NCI-H187 treated with DMSO at 0.1 percent for 48 hours (cell line): ENCODE measurements around the gene FAM168A.

Source experiments
- DNase-seq: peaks from one replicate; lab custom pipeline; 2025; lab: John Stamatoyannopoulos, UW

FAM168A gene

DNA sequence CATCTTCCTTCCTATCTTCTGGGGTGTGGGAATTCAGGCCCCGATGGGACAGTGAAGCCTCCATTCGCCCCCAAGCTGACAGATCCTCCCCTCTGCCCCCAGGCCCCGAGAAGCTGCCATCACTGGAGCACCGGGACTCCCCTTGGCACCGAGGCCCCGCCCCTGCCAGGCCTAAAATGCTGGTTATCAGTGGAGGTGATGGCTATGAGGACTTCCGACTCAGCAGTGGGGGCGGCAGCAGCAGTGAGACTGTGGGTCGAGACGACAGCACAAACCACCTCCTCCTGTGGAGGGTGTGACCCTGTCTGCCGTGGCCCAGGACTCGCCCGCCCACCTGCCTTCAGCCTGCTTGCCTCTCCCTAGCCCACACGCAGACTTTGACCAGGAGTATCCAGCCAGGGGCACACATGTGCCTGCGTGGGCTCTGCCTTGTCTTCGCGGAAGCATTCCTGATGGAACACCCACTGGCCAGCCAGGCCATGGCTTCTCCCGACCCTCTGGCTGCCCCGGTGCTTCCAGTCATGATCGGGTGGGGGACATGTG, 230.4 kb downstream of the FAM168A start:
- no peak for DNase-seq

DNA sequence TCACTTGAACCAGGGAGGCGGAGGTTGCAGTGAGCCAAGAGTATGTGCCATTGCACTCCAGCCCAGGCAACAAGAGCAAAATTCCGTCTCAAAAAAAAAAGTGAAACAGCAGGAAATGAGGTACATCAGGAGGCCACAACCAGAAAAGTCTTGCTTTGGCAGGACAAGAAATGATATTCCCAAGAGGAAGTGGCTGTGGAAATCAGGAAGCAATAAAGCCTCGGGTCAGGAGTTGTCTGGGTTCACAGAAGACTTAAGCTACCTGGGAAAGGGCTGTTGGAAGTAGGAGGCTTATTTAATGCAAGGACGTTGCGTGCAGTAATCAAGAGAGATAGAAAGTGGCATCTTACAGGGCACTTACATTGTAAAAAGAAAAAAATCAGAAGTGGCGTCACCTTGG, 231.0 kb downstream of the FAM168A start:
- no peak for DNase-seq

DNA sequence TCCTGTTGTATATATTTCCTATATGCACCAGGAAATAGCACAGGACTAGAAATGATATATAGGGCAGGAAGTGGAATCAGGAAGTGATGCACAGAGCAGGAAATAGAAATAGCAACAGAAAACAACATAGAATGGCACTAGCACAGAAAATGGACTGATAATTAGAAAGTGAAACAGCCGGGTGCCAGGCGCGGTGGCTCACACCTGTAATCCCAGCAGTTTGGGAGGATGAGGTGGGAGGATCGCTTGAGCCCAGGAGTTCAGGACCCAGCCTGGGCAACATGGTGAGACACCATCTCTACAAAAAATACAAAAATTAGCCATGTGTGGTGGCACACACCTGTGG, 231.7 kb downstream of the FAM168A start:
- no peak for DNase-seq

DNA sequence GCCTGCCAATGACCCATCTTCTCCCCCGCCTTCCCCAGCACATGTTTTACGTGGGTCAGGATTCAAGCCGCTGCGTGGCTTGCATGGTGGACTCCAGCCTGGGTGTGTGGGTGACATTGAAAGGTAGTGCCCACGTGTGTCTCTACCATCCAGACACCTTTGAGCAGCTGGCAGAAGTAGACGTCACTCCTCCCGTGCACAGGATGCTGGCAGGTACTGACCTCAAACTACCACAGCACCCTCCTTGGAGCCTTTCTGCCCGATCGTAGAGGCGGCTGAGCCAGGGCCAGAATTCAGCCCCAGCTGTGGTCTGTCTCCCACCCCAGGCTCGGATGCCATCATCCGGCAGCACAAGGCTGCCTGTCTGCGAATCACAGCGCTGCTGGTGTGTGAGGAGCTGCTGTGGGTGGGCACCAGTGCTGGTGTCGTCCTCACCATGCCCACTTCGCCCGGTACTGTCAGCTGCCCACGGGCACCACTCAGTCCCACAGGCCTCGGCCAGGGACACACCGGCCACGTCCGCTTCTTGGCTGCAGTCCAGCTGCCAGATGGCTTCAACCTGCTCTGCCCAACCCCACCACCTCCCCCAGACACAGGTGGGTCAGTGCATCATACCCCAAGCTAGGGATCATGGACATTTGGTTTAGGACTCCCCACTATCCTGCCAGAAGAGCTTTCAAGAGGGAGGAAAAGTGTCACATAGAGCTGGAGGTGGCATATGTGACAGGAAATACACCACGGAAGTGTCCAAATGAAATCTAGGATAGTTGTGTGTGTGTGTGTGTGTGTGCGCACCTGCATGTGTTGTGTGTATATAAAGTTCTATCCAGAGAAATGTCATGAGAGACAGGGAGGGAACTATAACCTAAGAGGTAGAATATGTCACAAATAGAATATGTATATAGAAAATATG, 232.3 kb downstream of the FAM168A start:
- DNase-seq: no peak

DNA sequence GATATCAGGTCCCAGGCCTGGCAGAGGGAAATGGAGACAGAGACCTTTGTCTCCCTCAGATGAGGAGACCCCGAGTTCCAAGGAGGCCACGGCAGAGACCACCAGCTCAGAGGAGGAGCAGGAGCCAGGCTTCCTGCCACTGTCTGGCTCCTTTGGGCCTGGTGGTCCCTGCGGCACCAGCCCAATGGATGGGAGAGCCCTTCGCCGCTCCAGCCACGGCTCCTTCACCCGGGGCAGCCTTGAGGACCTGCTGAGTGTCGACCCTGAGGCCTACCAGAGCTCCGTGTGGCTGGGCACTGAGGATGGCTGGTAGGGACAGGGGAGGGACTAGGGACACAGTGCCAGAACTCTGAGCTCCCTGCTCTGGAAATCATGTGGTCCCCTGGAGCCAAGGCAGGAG, 234.8 kb downstream of the FAM168A start:
- no peak for DNase-seq

DNA sequence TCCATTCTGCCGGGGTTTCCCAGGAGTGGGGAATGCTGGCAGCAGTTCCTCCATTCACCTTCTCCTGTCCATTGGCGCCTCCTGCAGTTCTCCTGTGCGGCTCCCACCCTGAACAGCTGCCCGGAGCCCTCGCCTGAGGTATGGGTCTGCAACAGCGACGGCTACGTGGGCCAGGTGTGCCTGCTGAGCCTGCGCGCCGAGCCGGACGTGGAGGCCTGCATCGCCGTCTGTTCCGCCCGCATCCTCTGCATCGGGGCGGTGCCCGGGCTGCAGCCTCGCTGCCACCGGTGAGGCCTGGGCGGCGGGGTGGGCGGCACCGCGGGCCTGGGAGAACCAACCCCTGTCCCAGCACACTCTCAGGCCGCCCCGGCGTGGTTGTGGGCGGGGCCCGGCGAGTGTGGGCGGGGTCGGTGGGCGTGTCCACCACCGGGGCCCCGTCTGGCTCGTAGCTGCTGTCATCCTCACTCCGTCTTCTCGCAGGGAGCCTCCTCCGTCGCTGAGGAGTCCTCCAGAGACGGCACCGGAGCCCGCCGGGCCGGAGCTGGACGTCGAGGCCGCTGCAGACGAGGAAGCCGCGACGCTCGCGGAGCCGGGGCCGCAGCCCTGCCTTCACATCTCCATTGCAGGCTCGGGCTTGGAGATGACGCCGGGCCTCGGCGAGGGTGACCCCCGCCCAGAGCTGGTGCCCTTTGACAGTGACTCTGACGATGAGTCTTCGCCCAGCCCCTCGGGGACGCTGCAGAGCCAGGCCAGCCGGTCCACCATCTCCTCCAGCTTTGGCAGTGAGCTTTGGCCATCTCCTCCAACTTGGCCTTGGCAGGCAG, 235.7 kb downstream of the FAM168A start:
- DNase-seq: no peak

DNA sequence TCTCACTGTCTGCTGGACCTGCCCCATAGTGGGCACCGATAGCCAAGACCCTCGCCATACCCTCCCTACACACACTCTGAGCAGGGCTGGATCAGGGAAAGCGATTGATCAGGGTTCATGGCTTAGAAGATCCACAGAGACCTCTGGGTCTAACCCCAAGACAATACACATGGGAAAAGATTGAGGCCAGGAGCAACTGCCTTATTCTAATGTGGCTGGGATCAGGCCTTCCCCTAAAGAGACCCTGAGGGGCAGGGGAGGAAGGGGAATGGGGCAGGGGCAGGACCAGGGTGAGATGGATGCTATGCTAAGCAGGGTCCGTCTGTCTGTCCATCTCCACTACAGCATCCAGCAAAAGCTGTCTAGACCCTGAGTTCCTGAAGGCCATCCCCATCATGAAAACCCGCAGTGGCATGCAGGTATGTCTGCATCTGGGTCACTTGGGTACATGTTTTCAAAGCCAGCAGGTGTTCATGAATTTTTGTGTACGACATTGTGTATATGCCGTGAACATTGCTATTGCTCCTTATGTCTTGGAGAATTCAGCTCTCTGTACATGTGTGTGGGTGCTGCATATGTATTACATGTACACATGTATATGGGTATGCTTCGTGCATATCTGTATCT, 237.1 kb downstream of the FAM168A start:
- DNase-seq: no peak

DNA sequence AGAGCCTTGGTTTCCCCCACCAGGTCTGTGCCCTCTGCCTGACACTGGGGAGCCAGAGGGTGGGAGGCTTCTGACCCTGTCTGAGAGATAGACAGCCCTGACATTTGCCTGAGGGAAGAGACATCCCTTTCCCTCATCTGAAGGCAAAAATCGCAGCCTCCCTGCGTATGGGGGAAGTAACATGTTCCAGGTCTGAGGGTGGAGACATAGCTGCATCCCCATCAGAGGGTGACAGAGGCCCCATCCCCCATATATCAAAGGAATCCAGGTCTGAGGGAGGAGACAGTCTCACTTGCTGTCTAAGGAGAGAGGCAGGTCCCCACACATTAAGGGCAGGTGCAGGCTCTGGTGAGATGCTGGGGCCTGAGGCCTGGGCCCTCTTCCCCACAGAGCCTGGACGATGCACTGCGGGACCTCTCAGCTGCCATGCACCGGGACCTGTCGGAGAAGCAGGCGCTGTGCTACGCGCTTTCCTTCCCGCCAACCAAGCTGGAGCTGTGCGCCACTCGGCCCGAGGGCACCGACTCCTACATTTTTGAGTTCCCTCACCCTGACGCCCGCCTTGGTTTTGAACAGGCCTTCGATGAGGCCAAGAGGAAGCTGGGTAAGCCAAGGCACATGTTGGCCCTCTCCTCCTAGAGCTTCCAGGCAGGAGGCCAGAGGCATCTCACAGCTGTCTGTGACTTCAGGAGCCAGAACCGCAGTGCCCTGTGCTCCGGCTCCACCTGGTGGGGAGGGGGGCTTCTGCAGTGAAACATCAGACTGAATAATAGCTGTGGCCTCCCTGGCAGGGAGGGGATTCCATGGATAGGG, 237.8 kb downstream of the FAM168A start:
- DNase-seq: no peak

DNA sequence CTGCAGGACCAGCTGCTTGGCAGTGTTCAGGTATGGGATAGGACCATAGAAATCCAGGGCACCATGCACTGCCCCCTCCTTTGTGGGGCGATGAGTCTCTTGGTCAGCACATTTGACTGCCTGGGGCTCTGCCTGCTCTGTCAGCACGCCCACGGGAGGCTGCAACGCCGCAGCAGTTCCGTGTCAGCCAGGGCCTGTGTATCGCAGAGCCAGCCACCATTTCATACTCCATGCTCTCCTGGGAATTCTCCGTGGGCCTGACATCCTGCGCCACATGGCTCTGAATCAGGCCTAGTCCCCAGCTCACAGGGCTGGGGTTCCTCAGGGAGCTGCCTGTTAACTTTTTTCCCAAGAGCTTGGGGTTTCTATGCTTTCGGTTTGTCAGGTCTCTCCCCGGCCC, 238.6 kb downstream of the FAM168A start:
- DNase-seq: no peak

DNA sequence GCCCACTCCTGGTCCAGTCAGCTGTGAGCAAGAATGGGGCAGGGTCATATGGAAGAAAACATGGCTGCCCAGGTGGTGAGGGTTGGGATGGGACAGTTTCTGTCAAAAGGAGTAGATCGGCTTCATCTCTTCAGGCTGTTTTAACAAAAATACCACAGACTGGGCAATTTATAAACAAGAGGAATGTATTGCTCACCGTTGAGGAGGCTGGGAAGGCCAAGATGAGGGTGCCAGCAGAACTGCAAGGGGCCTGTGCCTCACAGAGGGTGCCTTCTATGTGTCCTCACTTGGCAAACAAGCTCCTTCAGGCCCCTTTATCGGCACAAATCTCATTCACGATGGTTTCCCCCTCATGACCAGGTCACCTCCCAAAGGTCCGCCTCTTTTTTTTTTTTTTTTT, 239.8 kb downstream of the FAM168A start:
- DNase-seq: no peak

DNA sequence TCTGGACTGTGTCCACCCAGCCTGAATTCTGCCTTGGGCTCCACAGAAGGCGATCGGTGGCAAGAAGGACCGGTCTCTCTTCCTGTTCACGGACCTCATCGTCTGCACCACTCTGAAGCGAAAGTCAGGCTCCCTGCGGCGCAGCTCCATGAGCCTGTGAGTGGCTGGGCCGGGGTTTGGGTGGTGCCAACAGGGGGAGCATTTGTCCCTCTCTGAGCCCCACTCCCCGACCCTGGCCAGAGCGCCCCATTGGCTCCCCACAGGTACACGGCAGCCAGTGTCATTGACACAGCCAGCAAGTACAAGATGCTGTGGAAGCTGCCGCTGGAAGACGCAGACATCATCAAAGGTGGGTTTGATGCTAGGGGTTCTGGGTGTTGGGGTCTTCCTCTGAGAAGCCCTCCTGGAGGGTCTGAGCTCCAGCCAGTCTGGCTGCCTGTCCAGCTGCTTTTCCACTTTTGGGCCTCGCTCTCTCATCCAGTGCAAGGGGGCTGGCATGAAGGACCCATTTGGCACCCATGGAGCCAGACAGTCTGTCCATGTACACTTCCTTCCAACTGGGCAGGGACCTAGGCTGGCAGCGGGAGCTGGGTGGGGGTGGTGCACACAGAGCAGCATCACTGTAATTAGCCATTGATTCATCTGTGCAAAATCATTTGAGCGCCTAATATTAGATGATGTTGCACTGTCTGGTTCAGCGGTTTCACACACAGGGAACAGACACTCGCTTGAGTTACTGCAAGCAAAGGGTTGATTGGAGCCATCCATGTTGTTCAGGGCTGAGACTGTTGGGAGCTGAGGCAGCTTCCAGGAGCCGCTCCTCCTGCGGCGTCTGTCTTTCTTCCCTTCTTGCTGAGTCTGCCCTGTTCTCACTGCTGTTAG, 240.7 kb downstream of the FAM168A start:
- DNase-seq: no peak

DNA sequence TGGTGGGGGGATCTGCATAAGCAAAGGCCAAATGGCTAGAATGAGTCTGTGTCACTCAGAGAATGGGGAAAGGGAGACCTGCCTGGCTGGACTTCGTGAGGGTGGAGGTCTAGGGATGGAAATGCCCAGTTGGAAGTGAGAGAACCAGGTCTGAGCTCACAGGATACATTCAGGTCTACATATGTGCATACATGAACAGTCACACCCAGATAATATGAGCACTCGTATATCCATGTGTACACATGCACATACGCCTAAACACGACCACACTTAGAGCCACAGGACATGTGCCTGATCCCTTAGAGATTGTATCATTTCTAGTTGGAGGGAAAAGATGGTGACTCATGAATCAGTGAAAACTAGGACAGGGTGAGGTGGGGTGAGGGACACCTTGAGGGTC, 242.8 kb downstream of the FAM168A start:
- DNase-seq: no peak

DNA sequence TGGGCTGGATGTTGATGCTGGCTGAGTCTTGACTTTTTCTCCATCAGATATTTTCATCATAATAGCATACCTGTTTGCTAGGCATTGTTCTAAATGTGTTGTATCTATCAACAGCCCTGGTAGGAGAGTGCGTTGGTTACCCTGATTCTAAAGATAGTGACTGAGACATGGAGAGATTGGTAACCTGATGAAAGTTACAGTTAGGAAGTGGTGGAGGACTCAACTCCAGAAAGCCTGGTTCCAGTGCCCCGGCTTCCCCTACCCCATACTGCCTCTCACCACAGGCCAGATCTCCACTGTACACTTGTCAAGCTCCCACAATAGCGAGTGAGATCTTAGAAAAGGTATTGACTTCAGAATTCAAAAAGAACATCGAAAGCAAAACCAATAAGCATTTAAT, 244.5 kb downstream of the FAM168A start:
- no peak for DNase-seq

DNA sequence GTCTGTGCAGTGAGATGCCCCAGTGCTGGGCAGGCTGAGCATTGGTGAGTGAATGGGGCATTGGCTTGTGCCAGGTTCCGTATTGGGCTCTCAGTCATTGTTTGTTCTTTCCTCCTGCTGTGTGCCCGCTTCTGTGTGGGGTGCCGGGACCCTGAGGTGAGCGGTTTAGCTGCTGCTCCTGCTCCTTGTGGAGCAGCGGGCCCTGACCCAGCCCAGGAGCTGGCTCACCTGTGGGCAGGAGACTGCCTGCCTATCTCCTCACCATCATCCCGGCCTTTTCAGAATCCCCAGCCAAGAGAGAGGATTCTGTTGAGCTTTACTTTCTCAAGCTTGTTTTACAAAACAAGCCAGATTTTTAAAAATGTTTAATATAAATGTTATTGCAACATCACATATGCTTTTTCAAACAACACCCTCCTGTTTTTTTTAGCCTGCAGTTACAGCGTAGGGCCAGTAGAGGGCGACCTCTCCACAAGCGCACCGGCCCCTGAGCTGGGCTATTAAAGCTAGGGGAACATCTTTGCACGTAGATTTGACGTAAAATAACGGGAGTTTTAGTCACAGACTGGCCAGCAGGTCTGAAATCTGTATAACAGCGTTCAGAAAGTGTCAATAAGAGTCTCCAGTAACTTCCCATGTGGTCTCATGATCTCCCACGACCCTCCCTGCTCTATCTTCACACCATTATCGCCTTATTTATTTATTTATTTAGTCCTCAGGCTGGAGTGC, 246.8 kb downstream of the FAM168A start:
- peak; percentile 13 for DNase-seq
